Measurements from ENCODE around the gene U2SURP.

The U2SURP gene

DNA sequence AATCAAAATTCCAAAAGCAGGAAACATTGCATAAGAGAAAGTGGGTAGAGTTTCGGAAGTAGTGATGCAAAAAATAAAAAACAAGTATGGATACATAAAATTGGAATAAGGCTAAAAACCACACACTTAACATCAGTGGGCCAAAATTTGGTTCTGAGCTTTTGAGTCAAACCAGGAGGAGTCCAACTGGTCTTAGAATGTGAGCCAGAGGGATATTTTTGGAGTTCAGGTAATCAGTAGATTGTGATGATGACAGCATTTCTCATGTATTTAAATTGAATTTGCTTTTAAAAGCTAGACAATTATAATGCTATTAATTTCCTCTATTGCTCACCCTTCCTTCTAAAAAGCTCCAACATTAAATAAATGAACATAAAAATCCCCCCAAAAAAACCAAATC is 80.0 kb downstream of the U2SURP start:
- Histone ChIP-seq H3K9ac (ENCODE audit: low read depth, low read length) (no peak overlapping the region), H3K4me1 (ENCODE audit: insufficient read depth, low read length) (no peaks in the 10 kb centered on the region), H3K27me3 (ENCODE audit: insufficient read depth, low read length) (no peaks in the 10 kb centered on the region), H3K36me3 (ENCODE audit: insufficient read depth, low read depth, low read length) (no peaks in the 10 kb centered on the region), H3K9me3 (ENCODE audit: insufficient read depth, low read depth, low read length) (peaks cover 3% of the 10 kb centered on the region), H3K4me3 (ENCODE audit: low read length) (no peak overlapping the region), H3K27ac (ENCODE audit: low read length) (no peak overlapping the region)

- no peaks in the 10 kb centered on the region for H3K36me3 ChIP-seq (ENCODE audit: insufficient read depth, low read depth, low read length)
- no peaks in the 10 kb centered on the region for H3K4me1 ChIP-seq (ENCODE audit: insufficient read depth, low read length)
- H3K9me3 ChIP-seq (ENCODE audit: insufficient read depth, low read depth, low read length), result peaks cover 3% of the 10 kb centered on the region
- no peak overlapping the region for H3K4me3 ChIP-seq (ENCODE audit: low read length)
- H3K9ac ChIP-seq (ENCODE audit: low read depth, low read length), result no peak overlapping the region
- no peaks in the 10 kb centered on the region for H3K27me3 ChIP-seq (ENCODE audit: insufficient read depth, low read length)
- H3K27ac ChIP-seq (ENCODE audit: low read length), result no peak overlapping the region
Measured at GRCh38 chr3:143081844-143082778, 80.7 kb downstream of the U2SURP start.

DNA sequence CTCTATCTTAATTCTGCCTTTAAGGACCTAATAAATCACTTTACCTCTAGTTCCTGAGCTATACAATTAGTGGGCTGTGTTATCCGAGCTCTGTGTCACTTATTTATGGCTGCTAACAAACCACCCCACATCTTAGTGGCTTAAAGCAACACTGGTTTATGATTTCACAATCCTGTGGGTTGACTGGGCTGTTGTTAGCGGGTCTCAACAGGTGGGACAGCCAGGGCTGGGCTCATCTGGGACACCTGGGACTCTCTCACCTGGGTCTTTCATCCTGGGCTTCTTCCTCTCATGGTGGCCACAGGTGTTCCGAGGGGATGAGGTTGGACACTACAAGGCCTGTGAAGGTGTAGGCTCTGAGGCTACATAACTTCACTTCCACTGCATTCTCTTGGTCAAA is 82.4 kb downstream of the U2SURP start:
- H3K27me3 ChIP-seq (ENCODE audit: insufficient read depth, low read length), result no peaks in the 10 kb centered on the region
- H3K36me3 ChIP-seq (ENCODE audit: insufficient read depth, low read depth, low read length), result no peaks in the 10 kb centered on the region
- no peak overlapping the region for H3K27ac ChIP-seq (ENCODE audit: low read length)
- H3K9ac ChIP-seq (ENCODE audit: low read depth, low read length), result no peak overlapping the region
- peaks cover 3% of the 10 kb centered on the region for H3K9me3 ChIP-seq (ENCODE audit: insufficient read depth, low read depth, low read length)
- no peaks in the 10 kb centered on the region for H3K4me1 ChIP-seq (ENCODE audit: insufficient read depth, low read length)
- H3K4me3 ChIP-seq (ENCODE audit: low read length), result no peak overlapping the region

DNA sequence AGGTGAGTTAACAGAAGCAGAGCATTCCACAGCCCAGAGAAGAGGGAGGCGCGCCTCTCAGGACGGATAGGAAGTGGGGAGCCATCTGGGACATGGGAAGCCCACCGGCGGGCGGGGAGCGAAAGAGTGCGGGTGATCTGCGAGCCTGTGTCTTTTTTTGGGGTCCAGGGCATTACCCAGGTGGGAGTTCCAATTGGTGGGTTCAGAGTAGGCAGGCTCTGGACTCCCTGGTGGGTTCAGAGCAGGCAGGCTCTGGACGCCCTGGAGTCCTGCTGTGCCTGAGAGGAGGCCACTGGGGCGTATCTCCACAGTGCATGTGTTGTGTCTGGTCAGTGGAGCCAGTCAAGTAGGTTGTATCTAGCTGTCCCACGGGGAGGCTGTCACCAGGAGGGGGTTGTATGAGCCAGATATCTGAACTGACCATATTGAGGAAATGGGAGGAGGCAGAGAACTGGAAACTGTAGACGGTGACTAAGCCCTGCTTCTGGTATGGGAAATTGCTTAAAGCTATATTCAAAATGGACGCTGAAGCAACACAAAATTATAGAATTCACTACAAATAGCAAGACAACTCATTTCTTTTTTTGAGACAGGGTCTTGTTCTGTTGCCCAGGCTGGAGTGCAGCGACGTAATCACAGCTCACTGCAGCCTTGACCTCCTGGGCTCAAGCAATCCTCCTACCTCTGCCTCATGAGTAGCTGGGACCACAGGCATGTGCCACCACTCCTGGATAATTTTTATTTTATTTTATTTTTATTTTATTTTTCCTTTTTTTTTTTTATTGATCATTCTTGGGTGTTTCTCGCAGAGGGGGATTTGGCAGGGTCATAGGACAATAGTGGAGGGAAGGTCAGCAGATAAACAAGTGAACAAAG is 83.7 kb downstream of the U2SURP start:
- Histone ChIP-seq H3K4me3 (ENCODE audit: low read length) (no peak overlapping the region), H3K4me1 (ENCODE audit: insufficient read depth, low read length) (no peaks in the 10 kb centered on the region), H3K27me3 (ENCODE audit: insufficient read depth, low read length) (no peaks in the 10 kb centered on the region), H3K27ac (ENCODE audit: low read length) (no peak overlapping the region), H3K9me3 (ENCODE audit: insufficient read depth, low read depth, low read length) (peaks cover 3% of the 10 kb centered on the region), H3K36me3 (ENCODE audit: insufficient read depth, low read depth, low read length) (no peaks in the 10 kb centered on the region), H3K9ac (ENCODE audit: low read depth, low read length) (no peak overlapping the region)

- H3K4me1 ChIP-seq (ENCODE audit: insufficient read depth, low read length), result no peaks in the 10 kb centered on the region
- H3K4me3 ChIP-seq (ENCODE audit: low read length), result no peak overlapping the region
- H3K9me3 ChIP-seq (ENCODE audit: insufficient read depth, low read depth, low read length), result peaks cover 3% of the 10 kb centered on the region
- H3K36me3 ChIP-seq (ENCODE audit: insufficient read depth, low read depth, low read length), result no peaks in the 10 kb centered on the region
- H3K27me3 ChIP-seq (ENCODE audit: insufficient read depth, low read length), result no peaks in the 10 kb centered on the region
- no peak overlapping the region for H3K9ac ChIP-seq (ENCODE audit: low read depth, low read length)
- no peak overlapping the region for H3K27ac ChIP-seq (ENCODE audit: low read length)
Measured at GRCh38 chr3:143088835-143089234, 87.5 kb downstream of the U2SURP start.

GRCh38 chr3:143089965-143090364 is 88.6 kb downstream of the U2SURP start:
- no peak overlapping the region for H3K9ac ChIP-seq (ENCODE audit: low read depth, low read length)
- H3K36me3 ChIP-seq (ENCODE audit: insufficient read depth, low read depth, low read length), result no peaks in the 10 kb centered on the region
- H3K4me3 ChIP-seq (ENCODE audit: low read length), result no peak overlapping the region
- no peak overlapping the region for H3K27ac ChIP-seq (ENCODE audit: low read length)
- peaks cover 3% of the 10 kb centered on the region for H3K9me3 ChIP-seq (ENCODE audit: insufficient read depth, low read depth, low read length)
- no peaks in the 10 kb centered on the region for H3K27me3 ChIP-seq (ENCODE audit: insufficient read depth, low read length)
- no peaks in the 10 kb centered on the region for H3K4me1 ChIP-seq (ENCODE audit: insufficient read depth, low read length)

- H3K4me1 ChIP-seq (ENCODE audit: insufficient read depth, low read length), result no peaks in the 10 kb centered on the region
- H3K4me3 ChIP-seq (ENCODE audit: low read length), result no peak overlapping the region
- no peak overlapping the region for H3K9ac ChIP-seq (ENCODE audit: low read depth, low read length)
- no peaks in the 10 kb centered on the region for H3K36me3 ChIP-seq (ENCODE audit: insufficient read depth, low read depth, low read length)
- H3K27ac ChIP-seq (ENCODE audit: low read length), result no peak overlapping the region
- H3K9me3 ChIP-seq (ENCODE audit: insufficient read depth, low read depth, low read length), result no peaks in the 10 kb centered on the region; the same call in 1 of the 2 replicates
- no peaks in the 10 kb centered on the region for H3K27me3 ChIP-seq (ENCODE audit: insufficient read depth, low read length)
Measured at GRCh38 chr3:143090486-143090885, 89.1 kb downstream of the U2SURP start.

GRCh38 chr3:143090976-143091837 is 89.8 kb downstream of the U2SURP start:
- H3K27ac ChIP-seq (ENCODE audit: low read length), result no peak overlapping the region
- H3K9ac ChIP-seq (ENCODE audit: low read depth, low read length), result no peak overlapping the region
- no peak overlapping the region for H3K4me3 ChIP-seq (ENCODE audit: low read length)
- H3K9me3 ChIP-seq (ENCODE audit: insufficient read depth, low read depth, low read length), result peaks cover 5% of the 10 kb centered on the region
- H3K27me3 ChIP-seq (ENCODE audit: insufficient read depth, low read length), result no peaks in the 10 kb centered on the region
- no peaks in the 10 kb centered on the region for H3K4me1 ChIP-seq (ENCODE audit: insufficient read depth, low read length)
- H3K36me3 ChIP-seq (ENCODE audit: insufficient read depth, low read depth, low read length), result no peaks in the 10 kb centered on the region

GRCh38 chr3:143092191-143092590 is 90.8 kb downstream of the U2SURP start:
- no peak overlapping the region for H3K4me3 ChIP-seq (ENCODE audit: low read length)
- H3K27ac ChIP-seq (ENCODE audit: low read length), result no peak overlapping the region
- peaks cover 14% of the 10 kb centered on the region for H3K9me3 ChIP-seq (ENCODE audit: insufficient read depth, low read depth, low read length)
- H3K9ac ChIP-seq (ENCODE audit: low read depth, low read length), result no peak overlapping the region
- no peaks in the 10 kb centered on the region for H3K27me3 ChIP-seq (ENCODE audit: insufficient read depth, low read length)
- no peaks in the 10 kb centered on the region for H3K4me1 ChIP-seq (ENCODE audit: insufficient read depth, low read length)
- no peaks in the 10 kb centered on the region for H3K36me3 ChIP-seq (ENCODE audit: insufficient read depth, low read depth, low read length)

GRCh38 chr3:143095813-143096212 is 94.4 kb downstream of the U2SURP start:
- H3K27me3 ChIP-seq (ENCODE audit: insufficient read depth, low read length), result no peaks in the 10 kb centered on the region
- H3K9ac ChIP-seq (ENCODE audit: low read depth, low read length), result no peak overlapping the region
- no peak overlapping the region for H3K4me3 ChIP-seq (ENCODE audit: low read length)
- H3K36me3 ChIP-seq (ENCODE audit: insufficient read depth, low read depth, low read length), result no peaks in the 10 kb centered on the region
- no peaks in the 10 kb centered on the region for H3K4me1 ChIP-seq (ENCODE audit: insufficient read depth, low read length)
- H3K27ac ChIP-seq (ENCODE audit: low read length), result no peak overlapping the region
- H3K9me3 ChIP-seq (ENCODE audit: insufficient read depth, low read depth, low read length), result peaks cover 17% of the 10 kb centered on the region

GRCh38 chr3:143098032-143098764 is 96.8 kb downstream of the U2SURP start:
- H3K4me3 ChIP-seq (ENCODE audit: low read length), result no peak overlapping the region
- H3K27ac ChIP-seq (ENCODE audit: low read length), result no peak overlapping the region
- H3K4me1 ChIP-seq (ENCODE audit: insufficient read depth, low read length), result no peaks in the 10 kb centered on the region
- no peaks in the 10 kb centered on the region for H3K27me3 ChIP-seq (ENCODE audit: insufficient read depth, low read length)
- no peak overlapping the region for H3K9ac ChIP-seq (ENCODE audit: low read depth, low read length)
- peaks cover 17% of the 10 kb centered on the region for H3K9me3 ChIP-seq (ENCODE audit: insufficient read depth, low read depth, low read length)
- no peaks in the 10 kb centered on the region for H3K36me3 ChIP-seq (ENCODE audit: insufficient read depth, low read depth, low read length)
